WI38 (cell line): Measurements from ENCODE around the gene CYBRD1.

Experiments
- H3K4me3 ChIP-seq: 2 replicates; pipeline ENCODE4 v1.5.1; 2011; ENCODE audit warnings: low read depth, mild to moderate bottlenecking, control low read depth, low read length
- CTCF ChIP-seq: IDR thresholded peaks from 2 replicates; pipeline ENCODE4 v1.5.1; 2012; ENCODE audit warnings: low read depth, mild to moderate bottlenecking, control low read depth, low read length

Gene CYBRD1

GRCh38 chr2:171568089-171568488 lies 45.8 kb downstream of the CYBRD1 start:
- no peak for TF ChIP-seq CTCF

GRCh38 chr2:171571721-171572120 lies 49.4 kb downstream of the CYBRD1 start:
- no peak overlapping the region for H3K4me3 ChIP-seq
- TF ChIP-seq CTCF = no peak

More at GRCh38 chr2:171568089-171568488, 45.8 kb downstream of the CYBRD1 start:
- no peak overlapping the region for H3K4me3 ChIP-seq

GRCh38 chr2:171574149-171574795 lies 52.0 kb downstream of the CYBRD1 start:
- no peak overlapping the region for H3K4me3 ChIP-seq
- TF ChIP-seq CTCF = peak; percentile 92

GRCh38 chr2:171575606-171576005 lies 53.3 kb downstream of the CYBRD1 start:
- TF ChIP-seq CTCF = no peak
- H3K4me3 ChIP-seq = no peak overlapping the region

GRCh38 chr2:171578127-171578803 lies 56.0 kb downstream of the CYBRD1 start:
- no peak overlapping the region for H3K4me3 ChIP-seq
- TF ChIP-seq CTCF = no peak

GRCh38 chr2:171579481-171579880 lies 57.2 kb downstream of the CYBRD1 start:
- no peak for TF ChIP-seq CTCF
- H3K4me3 ChIP-seq = no peak overlapping the region

GRCh38 chr2:171583566-171583965 lies 61.3 kb downstream of the CYBRD1 start:
- no peak overlapping the region for H3K4me3 ChIP-seq
- TF ChIP-seq CTCF = no peak
